Right atrium auricular region (tissue), 2 donors: ENCODE results near the gene CEP41. TPM values are rescaled to one million over a fixed set of nuclear protein-coding genes. Genes with fewer than 3 reads are reported as not detected.
"Not testable (repeated sequence)": the region's sequence is repeated elsewhere in the genome, so short reads cannot be mapped to it uniquely, and the experiment has no call there.

ENCODE experiments used
- DNase-seq: peaks from one replicate; pipeline ENCODE4 v3.0.0-alpha.2; 2019; ENCODE audit warnings: low spot score
- H3K27ac ChIP-seq, 2 donors: fragments of 200-600 bp; sonication (generic); 1 replicate in 1 of 2; 2 replicates in 1 of 2; pipeline ENCODE4 v1.5.1; 2016 to 2019
- H3K27me3 ChIP-seq, 2 donors: fragments of 200-600 bp; sonication (generic); one replicate each; pipeline versions ENCODE4 v1.5.1 to v1.6.0; 2017 to 2019
- H3K36me3 ChIP-seq: fragments of 200-600 bp; sonication (generic); one replicate; pipeline ENCODE4 v1.5.1; 2016
- H3K4me1 ChIP-seq, 2 donors: fragments of 200-600 bp; sonication (generic); one replicate each; pipeline versions ENCODE4 v1.5.1 to v1.6.0; 2017 to 2019
- H3K4me3 ChIP-seq, 2 donors: fragments of 200-600 bp; sonication (generic); 1 replicate in 1 of 2; 2 replicates in 1 of 2; pipeline ENCODE4 v1.5.1; 2017 to 2019; ENCODE audit warnings: mild to moderate bottlenecking in 1 of 2, moderate library complexity in 1 of 2
- H3K9me3 ChIP-seq, 2 donors: fragments of 200-600 bp; sonication (generic); one replicate each; pipeline ENCODE4 v1.5.1; 2019
- CTCF ChIP-seq, 2 donors: fragments of 200-600 bp; sonication (generic); IDR thresholded peaks; one replicate each; pipeline ENCODE4 v1.5.1; 2019; ENCODE audit warnings: antibody characterized with exemption in 2 of 2
- total RNA-seq, 2 donors: library from RNA; depleted of rRNA; stranded (reverse); fragments of >200 nt; gene quantifications; one replicate each; pipeline ENCODE4 v1.1.0, GENCODE V29; 2016

The CEP41 gene
- total RNA-seq, 2 donors from 2014 or later = 1.5 to 5.5 TPM

GRCh38 chr7:130458257-130458656 lies 17.4 kb upstream of the CEP41 start:
- Histone ChIP-seq H3K9me3 (peaks cover 0 to 10% of the 10 kb centered on the region in 2 donors), H3K4me1 (no peaks in the 10 kb centered on the region), H3K4me3 (no peak overlapping the region), H3K27me3 (no peaks in the 10 kb centered on the region), H3K36me3 (no peaks in the 10 kb centered on the region), H3K27ac (no peak overlapping the region)
- no peak for TF ChIP-seq CTCF (IDR thresholded peaks at IDR 0.05)
- DNase-seq = no peak

- H3K4me1 ChIP-seq = no peaks in the 10 kb centered on the region
- H3K27me3 ChIP-seq = no peaks in the 10 kb centered on the region
- DNase-seq = no peak
- no peak for TF ChIP-seq CTCF (IDR thresholded peaks at IDR 0.05)
- H3K27ac ChIP-seq = no peak overlapping the region
- H3K4me3 ChIP-seq = no peak overlapping the region
- H3K36me3 ChIP-seq = no peaks in the 10 kb centered on the region
- H3K9me3 ChIP-seq = peaks cover 0 to 10% of the 10 kb centered on the region in 2 donors
Measured at GRCh38 chr7:130454959-130455358, 14.1 kb upstream of the CEP41 start.

- H3K9me3 ChIP-seq = peaks cover 0 to 2% of the 10 kb centered on the region in 2 donors
- no peak for TF ChIP-seq CTCF (IDR thresholded peaks at IDR 0.05)
- H3K4me1 ChIP-seq = no peaks in the 10 kb centered on the region
- no peaks in the 10 kb centered on the region for H3K27me3 ChIP-seq
- H3K4me3 ChIP-seq = no peak overlapping the region
- DNase-seq = no peak
- H3K27ac ChIP-seq = no peak overlapping the region
- H3K36me3 ChIP-seq = no peaks in the 10 kb centered on the region
Measured at GRCh38 chr7:130452951-130453350, 12.1 kb upstream of the CEP41 start.

GRCh38 chr7:130451344-130451743 lies 10.5 kb upstream of the CEP41 start:
- H3K27ac ChIP-seq, H3K4me3 ChIP-seq, H3K9me3 ChIP-seq, H3K27me3 ChIP-seq, H3K36me3 ChIP-seq, DNase-seq, H3K4me1 ChIP-seq: not testable (repeated sequence)

- no peaks in the 10 kb centered on the region for H3K27me3 ChIP-seq
- peaks cover 0 to 5% of the 10 kb centered on the region in 2 donors for H3K9me3 ChIP-seq
- no peak for TF ChIP-seq CTCF (IDR thresholded peaks at IDR 0.05)
- no peak overlapping the region for H3K27ac ChIP-seq
- peaks cover 0 to 11% of the 10 kb centered on the region in 2 donors for H3K4me1 ChIP-seq
- DNase-seq = no peak
- no peaks in the 10 kb centered on the region for H3K36me3 ChIP-seq
- no peak overlapping the region for H3K4me3 ChIP-seq
Measured at GRCh38 chr7:130446259-130446658, 5.4 kb upstream of the CEP41 start.

DNA sequence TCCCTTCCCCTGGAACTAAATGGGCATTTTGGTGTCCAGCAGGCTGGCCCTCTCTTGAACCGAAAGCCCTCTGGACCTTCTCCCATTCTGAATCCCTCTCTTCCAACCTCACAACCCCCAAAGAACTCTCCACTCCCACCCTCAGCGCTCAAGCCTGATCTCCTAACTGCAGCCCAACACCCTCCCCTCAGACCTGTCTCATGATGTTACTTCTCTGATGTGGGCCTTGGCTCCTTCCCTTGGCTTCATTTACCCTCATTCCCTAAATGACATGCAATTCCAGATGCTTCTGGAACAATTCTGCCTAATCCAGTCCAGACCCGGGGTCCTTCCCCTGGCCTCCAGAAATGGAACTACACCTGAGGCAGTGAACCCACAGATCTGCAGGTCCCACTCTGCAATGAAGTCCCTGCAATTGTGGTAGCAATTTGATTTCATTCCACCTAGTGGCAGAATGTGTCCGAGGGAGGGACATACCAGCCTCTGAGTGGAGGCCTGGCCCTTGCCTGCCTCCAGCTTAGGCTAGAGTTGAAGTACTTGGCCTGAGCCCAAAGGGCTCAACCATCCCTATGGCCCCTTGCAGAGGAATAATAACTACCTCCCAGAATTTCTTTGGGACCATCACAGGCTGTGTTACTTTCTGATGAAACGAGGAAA lies 4.1 kb upstream of the CEP41 start:
- Histone ChIP-seq H3K36me3 (no peaks in the 10 kb centered on the region), H3K4me3 (no peak overlapping the region), H3K27ac (no peak overlapping the region), H3K27me3 (no peaks in the 10 kb centered on the region), H3K4me1 (peaks cover 0 to 16% of the 10 kb centered on the region in 2 donors), H3K9me3 (peaks cover 0 to 5% of the 10 kb centered on the region in 2 donors)
- TF ChIP-seq CTCF (IDR thresholded peaks at IDR 0.05) = no peak
- no peak for DNase-seq
